Measurements from ENCODE around the gene AP3B2.

- TF ChIP-seq EZH2 (IDR thresholded peaks at IDR 0.05; ENCODE audit: borderline replicate concordance, low read depth, low read length, severe bottlenecking) (no peak), CTCF (IDR thresholded peaks at IDR 0.05; ENCODE audit: extremely low read depth in 1 of 2, insufficient read depth in 1 of 2, low read depth in 1 of 2, low read length in 2 of 2) (no peak)
Observed at GRCh38 chr15:82742134-82742533, 32.5 kb upstream of the AP3B2 start.
